K562 (cell line): Measurements from ENCODE around the gene MMP11. TPM values are rescaled to one million over a fixed set of nuclear protein-coding genes. Genes with fewer than 3 reads are reported as not detected.

Source experiments
- ATAC-seq: fragments of 200-7000 bp; cut with Tn5 transposase; 3 replicates; pipeline ENCODE4 v1.9.1; 2020; ENCODE audit warnings: moderate library complexity
- BruUV-seq: library from RNA; stranded (reverse); fragments of 400-500 nt; replicated peaks from 2 replicates; lab custom pipeline; 2021; lab: Mats Ljungman, UMichigan
- CTCF ChIA-PET: fragments of 300-600 bp; formaldehyde crosslinking; extraction: SDS; loops from one replicate; lab custom pipeline; 2021; ENCODE audit warnings: low intra/inter-chr PET ratio; lab: Yijun Ruan, JAX
- POLR2A ChIA-PET: fragments of 300-600, 350-650 bp; sonication (Branson Sonifier 250); formaldehyde crosslinking; extraction: SDS; loops from one replicate; lab custom pipeline; 2021; ENCODE audit warnings: antibody characterized with exemption, inconsistent platforms; lab: Yijun Ruan, JAX
- DNase-seq, 4 experiments: peaks; one replicate each; pipeline versions ENCODE4 v3.0.0 to v3.0.0-alpha.2; 2011 to 2018; ENCODE audit warnings: low spot score in 3 of 4, mixed read lengths in 3 of 4; ENCODE audit errors: extremely low read depth in 1 of 4
- FAIRE-seq: peaks from 2 replicates; lab custom pipeline; 2011; peaks lifted over from hg19 to GRCh38; lab: Jason Lieb, UNC
- H2AFZ ChIP-seq: 2 replicates; pipeline ENCODE4 v1.6.0; 2011; ENCODE audit warnings: low read depth, low read length, control low read depth, inconsistent platforms
- H3K27ac ChIP-seq: fragments of 200-600 bp; 3 replicates; pipeline ENCODE4 v1.8.0; 2011; ENCODE audit warnings: low read depth, mild to moderate bottlenecking, control low read depth, inconsistent platforms, low read length, moderate library complexity, mixed read lengths; ENCODE audit errors: extremely low read depth
- H3K27me3 ChIP-seq, 2 experiments: fragments of 300-600 bp in 1 of 2; 2 replicates in 1 of 2; 3 replicates in 1 of 2; pipeline versions ENCODE4 v1.6.0 to v1.8.0; 2011; ENCODE audit warnings: inconsistent platforms in 2 of 2, low read length in 2 of 2, mild to moderate bottlenecking in 1 of 2, mixed read lengths in 1 of 2, moderate library complexity in 1 of 2; ENCODE audit not compliant: control insufficient read depth in 2 of 2, insufficient read depth in 2 of 2
- H3K36me3 ChIP-seq: fragments of 300-600 bp; 3 replicates; pipeline ENCODE4 v1.8.0; 2011; ENCODE audit warnings: mild to moderate bottlenecking, low read length, inconsistent platforms; ENCODE audit not compliant: control insufficient read depth, insufficient read depth
- H3K4me1 ChIP-seq, 2 experiments: fragments of 200-600 bp in 1 of 2; replicated peaks in 1 of 2; 2 replicates in 1 of 2; 3 replicates in 1 of 2; pipeline versions ENCODE4 v1.5.1 to v1.8.0; 2011; ENCODE audit warnings: inconsistent platforms in 2 of 2, low read length in 2 of 2, mild to moderate bottlenecking in 1 of 2, mixed read lengths in 1 of 2, moderate library complexity in 1 of 2; ENCODE audit not compliant: control insufficient read depth in 2 of 2, insufficient read depth in 2 of 2
- H3K4me2 ChIP-seq: 2 replicates; pipeline ENCODE4 v1.6.1; 2011; ENCODE audit warnings: low read length, control low read depth, inconsistent platforms, mixed read lengths; ENCODE audit not compliant: insufficient read depth
- H3K4me3 ChIP-seq: fragments of 200-600 bp; sonication (generic), shearing (Covaris generic); 2 replicates; pipeline ENCODE4 v1.5.1; 2016; ENCODE audit warnings: control low read depth, inconsistent platforms
- H3K79me2 ChIP-seq: fragments of 200-600 bp; 3 replicates; pipeline ENCODE4 v1.8.0; 2011; ENCODE audit warnings: low read length, inconsistent platforms; ENCODE audit not compliant: control insufficient read depth, insufficient read depth
- H3K9ac ChIP-seq, 2 experiments: 2 replicates each; pipeline versions ENCODE4 v1.6.0 to v1.6.1; 2011; ENCODE audit warnings: low read depth in 2 of 2, low read length in 2 of 2, control low read depth in 1 of 2, inconsistent platforms in 1 of 2, mild to moderate bottlenecking in 1 of 2, mixed read lengths in 1 of 2; ENCODE audit not compliant: insufficient read depth in 1 of 2
- H3K9me1 ChIP-seq: one replicate; pipeline ENCODE4 v1.6.0; 2011; ENCODE audit warnings: inconsistent platforms, mild to moderate bottlenecking, low read length, moderate library complexity; ENCODE audit not compliant: control insufficient read depth, insufficient read depth
- H3K9me3 ChIP-seq: replicated peaks from 2 replicates; pipeline ENCODE4 v1.5.1; 2011; ENCODE audit warnings: low read depth, low read length, inconsistent platforms; ENCODE audit not compliant: control insufficient read depth, insufficient read depth
- H4K20me1 ChIP-seq: replicated peaks from 2 replicates; pipeline ENCODE4 v1.6.1; 2011; ENCODE audit warnings: low read length, inconsistent platforms, mixed read lengths; ENCODE audit not compliant: control insufficient read depth, insufficient read depth
- ATF6 ChIP-seq: sonication (generic); formaldehyde crosslinking; IDR thresholded peaks from 2 replicates; pipeline ENCODE4 v1.4.0; 2020; ENCODE audit warnings: mild to moderate bottlenecking, missing genetic modification reagents
- BCL6 ChIP-seq: fragments of 250-450 bp; sonication (Bioruptor Pico); IDR thresholded peaks from 2 replicates; pipeline ENCODE4 v1.4.0; 2020
- GATA2 ChIP-seq: sonication (generic); formaldehyde crosslinking; IDR thresholded peaks from 2 replicates; pipeline ENCODE4 v1.4.0; 2020; ENCODE audit warnings: mild to moderate bottlenecking, missing genetic modification reagents
- HDAC2 ChIP-seq: fragments of 450-650 bp; IDR thresholded peaks from 2 replicates; pipeline ENCODE4 v1.6.1; 2016; ENCODE audit warnings: mild to moderate bottlenecking
- MAFK ChIP-seq: IDR thresholded peaks from 2 replicates; pipeline ENCODE4 v1.6.1; 2011; ENCODE audit warnings: low read length, improper control_type of control experiment
- MED1 ChIP-seq: sonication (generic); formaldehyde crosslinking; IDR thresholded peaks from 2 replicates; pipeline ENCODE4 v1.8.1; 2023; ENCODE audit warnings: missing genetic modification reagents, borderline replicate concordance
- RB1 ChIP-seq: fragments of 450-650 bp; IDR thresholded peaks from 2 replicates; pipeline ENCODE4 v1.6.1; 2017; ENCODE audit warnings: low read depth, mild to moderate bottlenecking
- RBM39 ChIP-seq: fragments of 200-400 bp; formaldehyde crosslinking; optimal IDR thresholded peaks from 2 replicates; pipeline ENCODE3; 2018; ENCODE audit warnings: low read depth, low read length
- SMAD2 ChIP-seq: fragments of 150-350 bp; IDR thresholded peaks from 2 replicates; pipeline ENCODE4 v1.6.1; 2014; ENCODE audit warnings: low read depth, mild to moderate bottlenecking, low read length
- XRCC3 ChIP-seq: fragments of 450-650 bp; IDR thresholded peaks from 2 replicates; pipeline ENCODE4 v1.6.1; 2017; ENCODE audit warnings: mild to moderate bottlenecking, moderate library complexity
- ZBTB2 ChIP-seq: fragments of 450-650 bp; IDR thresholded peaks from 2 replicates; pipeline ENCODE4 v1.6.1; 2016; ENCODE audit warnings: antibody characterized with exemption
- ZNF184 ChIP-seq: sonication (generic); formaldehyde crosslinking; IDR thresholded peaks from 2 replicates; pipeline ENCODE4 v1.5.0; 2020; ENCODE audit warnings: missing genetic modification reagents
- ZNF3 ChIP-seq: fragments of 250-450 bp; sonication (Bioruptor Pico); IDR thresholded peaks from 2 replicates; pipeline ENCODE4 v1.5.0; 2021; ENCODE audit warnings: mild to moderate bottlenecking, moderate library complexity
- ZNF76 ChIP-seq: fragments of 250-450 bp; sonication (Bioruptor Pico); IDR thresholded peaks from 2 replicates; pipeline ENCODE4 v1.4.0; 2020; ENCODE audit warnings: mild to moderate bottlenecking, moderate library complexity, borderline replicate concordance
- ZNF764 ChIP-seq: fragments of 250-450 bp; sonication (Bioruptor Pico); IDR thresholded peaks from 2 replicates; pipeline ENCODE4 v1.4.0; 2020; ENCODE audit warnings: low read depth, mild to moderate bottlenecking, moderate library complexity
- WGBS: fragments of 100-300 bp; shearing (Covaris generic); methylation state at CpG from one replicate; pipeline ENCODE4 v1.1.6; 2016; ENCODE audit warnings: low coverage, mixed read lengths; ENCODE audit not compliant: insufficient coverage; ENCODE audit errors: missing lambda C conversion rate; 5-methylcytosine and 5-hydroxymethylcytosine counted together
- in situ Hi-C: fragments of 300-500 bp; cut with MboI; formaldehyde crosslinking; loops from 4 replicates; pipeline ENCODE4 v1.15.0; 2018; ENCODE audit warnings: inconsistent platforms, mixed read lengths
- intact Hi-C: fragments of 100-400 bp; cut with micrococcal nuclease; formaldehyde crosslinking; loops from 2 replicates; pipeline ENCODE4 v1.14.2; 2022
- polyA plus RNA-seq, 8 experiments: library from polyadenylated mRNA; depleted of rRNA in 4 of 8; stranded (reverse) in 5 of 8; unstranded in 3 of 8; fragments of >200 nt; fragmentation: Nextera tagmentation in 2 of 8; fragmentation: Illumina TruSeq in 1 of 8; extraction: Ambion mirVana in 2 of 8; extraction: Trizol in 1 of 8; gene quantifications; 2 replicates each; pipeline versions ENCODE4 v1.2.1 to v1.2.3, GENCODE V29; 2011 to 2014; ENCODE audit warnings: inconsistent platforms in 1 of 8, missing spikeins in 1 of 8
- total RNA-seq, 7 experiments: library from RNA; depleted of rRNA in 6 of 7; stranded (reverse); fragments of >200 nt in 6 of 7; fragmentation: Illumina TruSeq in 2 of 7; extraction: Trizol in 2 of 7; gene quantifications; 2 replicates each; pipeline versions ENCODE4 v1.2.1 to v1.2.3, GENCODE V29; 2011 to 2021; ENCODE audit warnings: low replicate concordance in 1 of 7
- TF ChIP-seq, protein P1 (sequence below): sonication (generic); formaldehyde crosslinking; IDR thresholded peaks from 2 replicates; pipeline ENCODE4 v1.8.1; 2022; ENCODE audit warnings: missing genetic modification reagents
- TF ChIP-seq, protein P2 (sequence below): fragments of 250-450 bp; sonication (Bioruptor Pico); IDR thresholded peaks from 2 replicates; pipeline ENCODE4 v1.5.0; 2021; ENCODE audit warnings: mild to moderate bottlenecking, borderline replicate concordance

The MMP11 gene
- total and polyA plus RNA-seq, 9 of the 15 experiments (the other 6 are each of a cell fraction or from before 2014, with no cell fraction given): 0.14 to 1.8 (median 1.1) TPM; not detected in 2

DNA sequence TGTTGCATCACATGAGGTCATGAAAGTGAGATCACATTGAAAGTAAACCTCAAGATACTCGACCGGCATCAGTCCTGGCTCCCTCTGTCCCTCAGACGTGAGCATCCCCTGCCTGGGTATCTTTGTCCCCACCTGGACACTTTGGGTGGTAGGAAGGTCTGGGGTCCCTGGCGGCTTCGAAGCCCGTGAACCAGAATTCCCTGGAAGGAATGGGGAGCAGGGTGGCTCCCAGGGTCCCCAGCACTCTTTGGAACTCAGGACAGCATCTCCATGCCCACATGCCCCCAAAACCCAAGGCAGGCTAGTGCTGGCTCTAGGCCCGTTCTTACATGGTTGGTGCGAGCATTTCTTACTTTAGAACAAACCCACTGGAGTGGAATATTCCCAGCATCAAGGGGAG, 58.6 kb downstream of the MMP11 start:
- H3K9ac ChIP-seq: no peak overlapping the region; a peak in 1 of 4 replicates
- ATAC-seq (no peak), DNase-seq (no peak), FAIRE-seq (no peak)
- POLR2A ChIA-PET: interaction anchor here (0.6 kb wide), 1 partner anchor 1131 kb away, joined by 3 read pairs; no protein-coding TSS in a partner anchor
- H3K9me3 ChIP-seq: no peaks in the 10 kb centered on the region
- WGBS: 81% methylated on average over 8 of the region's 8 CpGs
- H4K20me1 ChIP-seq: no peaks in the 10 kb centered on the region; the same call in 1 of the 2 replicates
- H3K79me2 ChIP-seq: no peaks in the 10 kb centered on the region
- BruUV-seq: no TSS peak
- no peak overlapping the region for H3K4me2 ChIP-seq
- H3K4me1 ChIP-seq: peaks cover 0 to 12% of the 10 kb centered on the region in 2 experiments; a peak in 2 of 5 replicates
- H2AFZ ChIP-seq: no peak overlapping the region
- no peaks in the 10 kb centered on the region for H3K9me1 ChIP-seq
- H3K4me3 ChIP-seq: no peak overlapping the region
- in situ Hi-C loops: no loop called here
- no peaks in the 10 kb centered on the region for H3K27me3 ChIP-seq
- CTCF ChIA-PET: no interaction called here
- intact Hi-C loops: no loop called here
- peaks cover 62% of the 10 kb centered on the region; the same call in 2 of the 3 replicates for H3K36me3 ChIP-seq
- H3K27ac ChIP-seq: no peak overlapping the region
- TF ChIP-seq RBM39 (no peak), ZNF76 (CRISPR knock-in tag) (no peak), XRCC3 (no peak), ZBTB2 (no peak), SMAD2 (no peak), ZNF184 (CRISPR knock-in tag) (no peak), ZNF3 (no peak), HDAC2 (no peak), MAFK (no peak), RB1 (no peak), BCL6 (CRISPR knock-in tag) (no peak), GATA2 (no peak), ATF6 (CRISPR knock-in tag) (no peak), MED1 (no peak), ZNF764 (CRISPR knock-in tag) (no peak)
- TF ChIP-seq, protein P1, sequence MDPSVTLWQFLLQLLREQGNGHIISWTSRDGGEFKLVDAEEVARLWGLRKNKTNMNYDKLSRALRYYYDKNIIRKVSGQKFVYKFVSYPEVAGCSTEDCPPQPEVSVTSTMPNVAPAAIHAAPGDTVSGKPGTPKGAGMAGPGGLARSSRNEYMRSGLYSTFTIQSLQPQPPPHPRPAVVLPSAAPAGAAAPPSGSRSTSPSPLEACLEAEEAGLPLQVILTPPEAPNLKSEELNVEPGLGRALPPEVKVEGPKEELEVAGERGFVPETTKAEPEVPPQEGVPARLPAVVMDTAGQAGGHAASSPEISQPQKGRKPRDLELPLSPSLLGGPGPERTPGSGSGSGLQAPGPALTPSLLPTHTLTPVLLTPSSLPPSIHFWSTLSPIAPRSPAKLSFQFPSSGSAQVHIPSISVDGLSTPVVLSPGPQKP (CRISPR knock-in tag): no peak
- TF ChIP-seq, protein P2, sequence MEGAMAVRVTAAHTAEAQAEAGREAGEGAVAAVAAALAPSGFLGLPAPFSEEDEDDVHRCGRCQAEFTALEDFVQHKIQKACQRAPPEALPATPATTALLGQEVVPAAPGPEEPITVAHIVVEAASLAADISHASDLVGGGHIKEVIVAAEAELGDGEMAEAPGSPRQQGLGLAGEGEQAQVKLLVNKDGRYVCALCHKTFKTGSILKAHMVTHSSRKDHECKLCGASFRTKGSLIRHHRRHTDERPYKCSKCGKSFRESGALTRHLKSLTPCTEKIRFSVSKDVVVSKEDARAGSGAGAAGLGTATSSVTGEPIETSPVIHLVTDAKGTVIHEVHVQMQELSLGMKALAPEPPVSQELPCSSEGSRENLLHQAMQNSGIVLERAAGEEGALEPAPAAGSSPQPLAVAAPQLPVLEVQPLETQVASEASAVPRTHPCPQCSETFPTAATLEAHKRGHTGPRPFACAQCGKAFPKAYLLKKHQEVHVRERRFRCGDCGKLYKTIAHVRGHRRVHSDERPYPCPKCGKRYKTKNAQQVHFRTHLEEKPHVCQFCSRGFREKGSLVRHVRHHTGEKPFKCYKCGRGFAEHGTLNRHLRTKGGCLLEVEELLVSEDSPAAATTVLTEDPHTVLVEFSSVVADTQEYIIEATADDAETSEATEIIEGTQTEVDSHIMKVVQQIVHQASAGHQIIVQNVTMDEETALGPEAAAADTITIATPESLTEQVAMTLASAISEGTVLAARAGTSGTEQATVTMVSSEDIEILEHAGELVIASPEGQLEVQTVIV (CRISPR knock-in tag): no peak
